Loucy (cell line): ENCODE data around the gene FIGN.

Experiments
- H2AFZ ChIP-seq: fragments of 200-600 bp; sonication (generic); 2 replicates; pipeline ENCODE4 v1.6.0; 2016; ENCODE audit warnings: antibody characterized with exemption, mild to moderate bottlenecking, low read length, moderate library complexity
- H3F3A ChIP-seq: fragments of 200-600 bp; 2 replicates; pipeline ENCODE4 v1.6.0; 2016; ENCODE audit warnings: antibody characterized with exemption, low read depth, mild to moderate bottlenecking
- H3K27me3 ChIP-seq: fragments of 200-600 bp; sonication (generic); 2 replicates; pipeline ENCODE4 v1.6.1; 2014; ENCODE audit warnings: low read length, mild to moderate bottlenecking; ENCODE audit not compliant: insufficient read depth, poor library complexity, severe bottlenecking
- H3K36me3 ChIP-seq: fragments of 200-600 bp; sonication (generic); 2 replicates; pipeline ENCODE4 v1.6.1; 2016; ENCODE audit warnings: low read length; ENCODE audit not compliant: insufficient read depth
- H3K4me1 ChIP-seq: fragments of 200-600 bp; sonication (generic); 2 replicates; pipeline ENCODE4 v1.5.1; 2014; ENCODE audit warnings: low read length, mild to moderate bottlenecking; ENCODE audit not compliant: insufficient read depth, poor library complexity, severe bottlenecking
- H3K4me2 ChIP-seq: fragments of 200-600 bp; sonication (generic); 2 replicates; pipeline ENCODE4 v1.6.0; 2014; ENCODE audit warnings: antibody characterized with exemption, low read length, low read depth, mild to moderate bottlenecking; ENCODE audit not compliant: poor library complexity, severe bottlenecking
- H3K4me3 ChIP-seq: fragments of 200-600 bp; sonication (generic); 2 replicates; pipeline ENCODE4 v1.5.1; 2014; ENCODE audit warnings: low read length, mild to moderate bottlenecking, mixed read lengths; ENCODE audit not compliant: poor library complexity, severe bottlenecking
- H3K79me2 ChIP-seq: fragments of 200-600 bp; sonication (generic); 2 replicates; pipeline ENCODE4 v1.6.1; 2014; ENCODE audit warnings: low read length; ENCODE audit not compliant: insufficient read depth
- H3K9ac ChIP-seq: fragments of 200-600 bp; sonication (generic); 2 replicates; pipeline ENCODE4 v1.6.0; 2014; ENCODE audit warnings: mild to moderate bottlenecking, low read depth, low read length, moderate library complexity; ENCODE audit not compliant: poor library complexity, severe bottlenecking
- H3K9me2 ChIP-seq: fragments of 200-600 bp; sonication (generic); replicated peaks from 2 replicates; pipeline ENCODE4 v1.6.1; 2016; ENCODE audit warnings: low read depth, low read length, mixed read lengths
- H3K9me3 ChIP-seq: fragments of 200-600 bp; sonication (generic); 2 replicates; pipeline ENCODE4 v1.6.1; 2014; ENCODE audit warnings: mild to moderate bottlenecking, antibody characterized with exemption, low read length, low read depth; ENCODE audit not compliant: insufficient read depth
- H4K20me1 ChIP-seq: fragments of 200-600 bp; sonication (generic); 2 replicates; pipeline ENCODE4 v1.6.0; 2014; ENCODE audit warnings: antibody characterized with exemption, low read length, mild to moderate bottlenecking; ENCODE audit not compliant: insufficient read depth, poor library complexity, severe bottlenecking
- EZH2phosphoT487 ChIP-seq: fragments of 200-600 bp; IDR thresholded peaks from 2 replicates; pipeline ENCODE4 v1.6.1; 2018; ENCODE audit warnings: antibody characterized with exemption, mild to moderate bottlenecking, moderate library complexity, borderline replicate concordance
- TF ChIP-seq, protein P1 (sequence below): fragments of 200-600 bp; sonication (generic); conservative IDR thresholded peaks from 2 replicates; pipeline ENCODE4 v1.5.1; 2014; ENCODE audit warnings: mild to moderate bottlenecking, antibody characterized with exemption, low read length

Gene FIGN

DNA sequence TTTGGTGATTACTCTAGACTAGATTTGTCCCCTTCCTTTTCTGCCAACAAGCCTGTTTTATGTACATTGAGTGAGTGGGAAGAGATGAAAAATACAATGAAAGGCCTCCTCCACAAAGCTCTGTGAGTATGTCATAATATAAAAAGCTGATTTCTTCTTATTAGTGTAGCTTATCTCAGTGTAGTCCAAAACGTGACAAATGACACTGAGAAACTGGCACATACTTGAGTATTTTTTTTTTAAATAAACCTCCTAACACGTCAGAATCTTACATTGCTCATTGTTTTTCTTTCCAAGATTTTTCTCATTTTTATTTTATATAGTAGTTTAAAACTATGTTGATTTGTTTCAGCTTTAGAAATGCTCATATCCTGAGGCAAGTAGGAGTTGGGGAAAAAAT is 17.9 kb upstream of the FIGN start:
- H3K36me3 ChIP-seq: no peaks in the 10 kb centered on the region
- no peaks in the 10 kb centered on the region for H3K9me2 ChIP-seq
- H3K4me2 ChIP-seq: no peak overlapping the region
- H3K4me3 ChIP-seq: no peak overlapping the region
- TF ChIP-seq, protein P1, sequence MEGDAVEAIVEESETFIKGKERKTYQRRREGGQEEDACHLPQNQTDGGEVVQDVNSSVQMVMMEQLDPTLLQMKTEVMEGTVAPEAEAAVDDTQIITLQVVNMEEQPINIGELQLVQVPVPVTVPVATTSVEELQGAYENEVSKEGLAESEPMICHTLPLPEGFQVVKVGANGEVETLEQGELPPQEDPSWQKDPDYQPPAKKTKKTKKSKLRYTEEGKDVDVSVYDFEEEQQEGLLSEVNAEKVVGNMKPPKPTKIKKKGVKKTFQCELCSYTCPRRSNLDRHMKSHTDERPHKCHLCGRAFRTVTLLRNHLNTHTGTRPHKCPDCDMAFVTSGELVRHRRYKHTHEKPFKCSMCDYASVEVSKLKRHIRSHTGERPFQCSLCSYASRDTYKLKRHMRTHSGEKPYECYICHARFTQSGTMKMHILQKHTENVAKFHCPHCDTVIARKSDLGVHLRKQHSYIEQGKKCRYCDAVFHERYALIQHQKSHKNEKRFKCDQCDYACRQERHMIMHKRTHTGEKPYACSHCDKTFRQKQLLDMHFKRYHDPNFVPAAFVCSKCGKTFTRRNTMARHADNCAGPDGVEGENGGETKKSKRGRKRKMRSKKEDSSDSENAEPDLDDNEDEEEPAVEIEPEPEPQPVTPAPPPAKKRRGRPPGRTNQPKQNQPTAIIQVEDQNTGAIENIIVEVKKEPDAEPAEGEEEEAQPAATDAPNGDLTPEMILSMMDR: no peak
- TF ChIP-seq EZH2phosphoT487: no peak
- H3K4me1 ChIP-seq: no peaks in the 10 kb centered on the region
- no peak overlapping the region for H3K9ac ChIP-seq
- no peaks in the 10 kb centered on the region for H3F3A ChIP-seq
- no peaks in the 10 kb centered on the region for H3K79me2 ChIP-seq
- no peaks in the 10 kb centered on the region for H4K20me1 ChIP-seq
- H2AFZ ChIP-seq: no peak overlapping the region
- no peaks in the 10 kb centered on the region for H3K27me3 ChIP-seq
- no peaks in the 10 kb centered on the region for H3K9me3 ChIP-seq

DNA sequence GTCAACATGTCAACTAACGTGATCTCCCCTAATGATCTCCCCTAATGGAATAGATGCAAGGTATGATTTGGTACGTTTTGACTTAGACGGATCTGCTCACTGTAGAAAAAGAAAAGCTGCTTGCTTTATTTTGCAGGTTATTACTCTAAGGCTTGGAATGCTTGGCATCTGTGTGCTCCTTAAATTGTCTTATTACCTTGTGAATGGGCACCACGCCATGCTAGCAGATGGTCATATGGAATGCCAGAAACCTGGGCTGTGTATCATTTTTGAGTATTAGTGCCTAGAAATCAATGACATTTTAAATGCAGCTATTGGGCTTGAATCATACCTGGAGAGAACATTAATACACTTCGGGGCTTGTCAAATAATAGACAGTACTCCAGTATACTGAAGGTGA is 16.5 kb upstream of the FIGN start:
- Histone ChIP-seq H3K9ac (no peak overlapping the region), H3K4me3 (no peak overlapping the region), H3K9me2 (no peaks in the 10 kb centered on the region), H3K36me3 (no peaks in the 10 kb centered on the region), H4K20me1 (no peaks in the 10 kb centered on the region), H3F3A (no peaks in the 10 kb centered on the region), H3K9me3 (no peaks in the 10 kb centered on the region), H3K79me2 (no peaks in the 10 kb centered on the region), H3K4me2 (no peak overlapping the region), H3K4me1 (no peaks in the 10 kb centered on the region), H2AFZ (no peak overlapping the region), H3K27me3 (no peaks in the 10 kb centered on the region)
- TF ChIP-seq EZH2phosphoT487: no peak
- TF ChIP-seq, protein P1: no peak

DNA sequence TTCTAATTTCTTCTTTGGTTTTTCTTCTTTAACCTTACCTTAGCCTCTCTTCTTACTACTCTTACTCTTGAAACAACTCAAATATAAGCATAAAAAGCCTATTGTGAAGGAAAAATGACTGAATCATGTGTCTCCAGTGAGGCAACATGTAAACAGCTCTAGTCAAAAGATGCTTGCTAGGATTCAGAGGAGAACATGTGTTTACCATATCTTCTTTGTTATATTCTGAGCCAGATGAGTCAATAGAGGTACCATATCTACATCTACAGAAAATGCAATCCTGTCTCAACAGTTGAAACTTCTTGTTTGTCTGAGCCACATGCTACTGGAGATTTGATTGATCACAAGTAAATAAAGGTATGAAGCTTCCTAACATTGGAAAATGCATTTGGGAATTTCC is 15.9 kb upstream of the FIGN start:
- TF ChIP-seq, protein P1: no peak
- TF ChIP-seq EZH2phosphoT487: no peak
- Histone ChIP-seq H3K4me3 (no peak overlapping the region), H4K20me1 (no peaks in the 10 kb centered on the region), H3K36me3 (no peaks in the 10 kb centered on the region), H3K9me3 (no peaks in the 10 kb centered on the region), H3K4me2 (no peak overlapping the region), H3K79me2 (no peaks in the 10 kb centered on the region), H3F3A (no peaks in the 10 kb centered on the region), H3K9me2 (no peaks in the 10 kb centered on the region), H3K27me3 (no peaks in the 10 kb centered on the region), H2AFZ (no peak overlapping the region), H3K4me1 (no peaks in the 10 kb centered on the region), H3K9ac (no peak overlapping the region)
